HG03439 (cell line): Measurements from ENCODE around the gene GTF2B.
"Not testable (repeated sequence)": the region's sequence is repeated elsewhere in the genome, so short reads cannot be mapped to it uniquely, and the experiment has no call there.

Source experiments
- ATAC-seq: cut with Tn5 transposase; IDR thresholded peaks from one replicate; pipeline ENCODE4 v1.9.1; 2021; ENCODE audit warnings: mild to moderate bottlenecking, moderate library complexity; ENCODE audit not compliant: unreplicated experiment

The GTF2B gene

DNA sequence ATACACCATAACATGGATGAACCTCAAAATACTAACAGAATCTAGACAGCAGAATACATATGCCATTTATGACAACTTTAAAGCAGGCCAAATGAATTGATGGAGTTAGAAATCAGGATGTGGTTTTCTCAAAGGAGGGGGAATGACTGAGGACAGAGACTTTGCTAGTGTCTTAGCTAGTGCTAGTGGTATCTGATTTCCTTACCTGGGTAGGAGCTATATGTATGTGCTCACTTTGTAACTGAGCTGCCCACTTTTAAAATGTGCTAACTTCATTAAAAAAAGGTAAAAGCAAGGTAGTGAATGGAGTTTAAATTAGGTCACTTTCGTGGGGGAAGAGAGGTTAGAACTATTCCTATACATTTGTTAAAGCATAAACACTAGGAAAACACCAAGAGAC lies 2.6 kb downstream of the GTF2B start:
- ATAC-seq = no peak

- ATAC-seq = no peak
Measured at GRCh38 chr1:88885933-88886332, 5.4 kb downstream of the GTF2B start.

DNA sequence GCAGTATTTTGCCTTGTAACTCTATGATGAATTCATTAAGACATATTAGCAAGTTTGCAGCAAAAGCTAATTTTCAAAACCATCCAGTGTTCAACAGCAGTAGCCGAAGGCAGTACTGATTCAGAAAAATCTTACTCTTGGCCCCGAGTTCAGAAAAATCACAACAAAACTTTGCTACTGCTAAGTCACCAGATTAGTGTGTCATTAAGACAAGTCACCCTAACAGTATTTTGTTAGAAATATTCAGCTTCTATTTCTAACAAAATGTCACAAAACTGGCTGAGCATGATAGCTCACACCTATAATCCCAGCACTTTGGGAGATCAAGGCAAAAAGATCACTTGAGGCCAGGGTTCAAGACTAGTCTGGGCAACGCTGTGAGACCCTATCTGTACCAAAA lies 8.2 kb downstream of the GTF2B start:
- no peak for ATAC-seq

DNA sequence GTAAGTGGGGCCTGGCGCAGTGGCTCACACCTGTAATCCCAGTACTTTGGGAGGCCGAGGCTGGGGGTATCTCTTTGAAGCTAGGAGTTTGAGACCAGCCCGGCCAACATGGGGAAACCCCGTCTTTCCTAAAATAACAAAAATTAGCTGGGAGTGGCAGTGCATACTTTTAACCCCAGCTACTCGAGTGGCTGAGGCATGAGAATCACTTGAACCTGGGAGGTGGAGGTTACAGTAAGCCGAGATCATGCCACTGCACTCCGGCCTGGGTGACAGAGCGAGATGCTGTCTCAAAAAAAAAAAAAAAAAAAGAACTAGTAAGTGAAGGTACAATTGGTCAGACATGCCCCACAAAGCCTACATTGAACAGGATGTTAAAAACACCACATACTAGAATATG lies 10.7 kb downstream of the GTF2B start:
- ATAC-seq = not testable (repeated sequence)

DNA sequence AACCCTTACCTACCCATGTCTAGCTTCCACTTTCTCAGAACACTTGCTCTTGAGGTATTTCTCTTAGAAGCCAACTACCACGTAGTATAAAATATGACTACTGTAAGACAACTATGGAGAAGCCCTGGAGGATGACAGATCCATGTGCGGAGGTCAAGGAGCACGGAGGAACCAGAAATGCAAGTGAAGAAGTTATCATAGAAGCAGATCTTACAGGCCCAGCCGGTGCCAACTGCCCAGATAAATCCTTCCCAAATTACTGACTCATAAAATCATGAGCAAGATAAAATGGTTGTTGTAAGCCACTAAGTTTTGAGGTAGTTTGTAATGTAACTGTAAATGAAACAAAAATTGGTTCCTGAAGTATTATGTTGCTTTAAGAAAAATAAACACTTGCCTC lies 12.6 kb downstream of the GTF2B start:
- ATAC-seq = no peak

DNA sequence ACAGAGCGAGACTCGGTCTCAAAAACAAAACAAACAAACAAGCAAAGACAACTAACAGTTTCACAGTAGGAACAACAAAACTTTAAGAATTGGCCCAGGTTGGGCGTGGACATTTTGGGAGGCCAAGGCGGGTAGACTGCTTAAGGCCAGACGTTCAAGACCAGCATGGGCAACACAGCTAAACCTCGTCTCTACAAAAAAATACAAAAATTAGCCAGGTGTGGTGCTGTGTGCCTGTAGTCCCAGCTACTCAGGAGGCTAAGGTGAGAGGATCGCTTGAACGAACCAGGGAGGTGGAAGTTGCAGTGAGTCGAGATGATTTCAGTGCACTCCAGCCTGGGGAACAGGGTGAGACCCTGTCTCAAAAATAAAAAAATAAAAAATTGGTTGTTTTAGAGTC lies 13.5 kb downstream of the GTF2B start:
- no peak for ATAC-seq

- ATAC-seq = no peak
Measured at GRCh38 chr1:88877382-88877825, 14.0 kb downstream of the GTF2B start.

DNA sequence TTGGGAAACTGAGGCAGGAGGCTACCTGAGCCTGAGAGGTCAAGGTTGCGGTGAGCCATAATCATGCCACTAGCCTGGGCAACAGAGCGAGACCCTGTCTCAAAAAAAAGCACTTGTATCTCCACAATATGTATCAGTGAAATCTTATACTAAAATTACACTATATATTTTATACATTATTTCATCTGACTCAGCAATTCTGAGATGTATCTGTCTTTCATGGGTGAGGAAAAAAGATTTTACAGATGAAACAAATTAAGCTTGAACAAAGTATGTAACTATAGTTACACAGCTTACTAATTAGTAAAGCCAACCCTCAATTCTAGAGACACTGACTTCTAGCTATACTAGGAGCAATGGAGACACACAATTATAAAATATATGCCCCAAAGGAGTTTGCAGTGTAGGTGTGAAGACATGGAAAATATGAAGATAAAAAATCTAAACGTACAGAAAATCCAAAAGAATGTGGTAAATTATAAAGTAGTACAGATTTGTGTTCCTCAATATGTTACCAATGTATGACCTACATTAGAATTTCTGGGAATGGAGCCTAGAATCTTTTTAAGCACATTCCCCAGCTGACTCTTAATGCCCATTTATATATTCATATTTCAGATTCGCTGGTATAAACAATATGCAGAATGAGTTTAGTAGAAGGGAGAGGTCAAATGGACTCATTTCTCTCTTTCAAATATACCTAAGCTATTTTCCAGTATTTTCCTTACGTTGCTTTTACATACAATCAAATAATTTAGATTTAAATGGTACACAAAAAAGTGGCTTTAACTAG lies 14.6 kb downstream of the GTF2B start:
- no peak for ATAC-seq

DNA sequence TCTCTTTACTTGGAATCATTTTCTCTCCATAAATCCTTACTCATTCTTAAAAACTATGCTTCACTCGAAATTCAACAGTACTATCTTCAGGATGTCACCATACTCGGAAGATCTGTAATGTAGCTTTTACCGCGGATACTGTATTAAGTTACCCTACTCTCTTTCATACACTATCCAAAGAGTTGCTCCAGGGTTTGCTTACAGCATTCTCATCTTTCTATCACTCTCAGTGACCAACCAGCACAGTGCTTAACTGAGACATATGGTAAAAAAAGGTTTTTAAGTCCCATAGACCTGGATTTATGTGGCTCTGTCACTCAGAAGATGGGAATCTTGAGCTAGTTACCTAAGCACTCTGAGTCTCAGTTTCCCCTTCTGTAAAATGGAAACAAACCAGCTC lies 15.8 kb downstream of the GTF2B start:
- no peak for ATAC-seq

GRCh38 chr1:88873737-88874349 lies 17.5 kb downstream of the GTF2B start:
- no peak for ATAC-seq

DNA sequence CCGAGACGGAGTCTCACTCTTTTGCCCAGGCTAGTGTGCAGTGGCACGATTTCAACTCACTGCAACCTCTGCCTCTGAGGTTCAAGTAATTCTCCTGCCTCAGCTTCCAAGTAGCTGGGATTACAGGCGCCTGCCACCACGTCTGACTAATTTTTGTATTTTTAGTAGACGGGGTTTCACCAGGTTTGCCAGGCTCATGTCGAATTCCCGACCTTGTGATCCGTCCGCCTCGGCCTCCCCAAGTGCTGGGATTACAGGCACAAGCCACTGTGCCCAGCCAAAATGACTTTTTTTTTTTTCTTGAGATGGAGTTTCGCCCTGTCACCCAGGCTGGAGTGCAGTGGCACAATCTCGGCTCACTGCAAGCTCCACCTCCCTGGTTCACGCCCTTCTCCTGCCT lies 21.7 kb downstream of the GTF2B start:
- ATAC-seq = not testable (repeated sequence)

GRCh38 chr1:88867743-88868521 lies 23.4 kb downstream of the GTF2B start:
- no peak for ATAC-seq

DNA sequence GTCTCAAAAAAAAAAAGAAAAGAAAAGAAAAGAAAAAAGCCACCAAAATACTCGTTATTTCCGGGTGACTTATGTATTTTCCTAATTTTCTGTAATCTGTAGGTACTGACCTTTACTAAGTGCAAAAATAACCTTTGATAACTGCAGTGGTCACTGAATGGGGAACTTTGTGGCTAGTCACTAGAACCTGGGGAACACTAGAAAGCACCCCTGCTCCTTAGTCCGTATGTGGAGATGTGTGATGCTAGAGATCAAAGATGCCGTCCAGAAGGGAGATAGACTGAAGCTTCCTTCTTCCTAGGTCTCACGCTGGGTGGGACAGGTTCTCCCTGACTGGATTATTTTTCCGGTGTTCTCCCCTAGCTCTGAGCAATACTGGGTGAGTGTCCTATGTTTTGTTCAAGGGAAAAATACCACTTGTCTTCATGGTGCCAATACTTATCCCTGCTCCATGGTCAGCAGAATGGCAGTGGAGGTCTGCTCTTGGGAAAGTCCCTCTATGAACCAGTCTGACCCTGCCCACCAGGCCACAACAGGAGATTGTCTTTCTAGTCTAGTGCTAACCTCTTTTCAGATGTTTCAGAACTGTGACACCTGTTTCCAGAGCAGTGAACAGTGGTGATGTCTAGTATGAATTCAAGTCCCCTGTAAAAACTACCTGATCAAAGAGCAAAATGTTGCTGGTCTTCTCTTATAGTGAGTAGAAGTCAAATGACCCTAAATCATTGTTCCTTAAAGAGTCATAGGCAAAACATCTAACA lies 39.9 kb downstream of the GTF2B start:
- no peak for ATAC-seq

- ATAC-seq = no peak
Measured at GRCh38 chr1:88847643-88848042, 43.7 kb downstream of the GTF2B start.

DNA sequence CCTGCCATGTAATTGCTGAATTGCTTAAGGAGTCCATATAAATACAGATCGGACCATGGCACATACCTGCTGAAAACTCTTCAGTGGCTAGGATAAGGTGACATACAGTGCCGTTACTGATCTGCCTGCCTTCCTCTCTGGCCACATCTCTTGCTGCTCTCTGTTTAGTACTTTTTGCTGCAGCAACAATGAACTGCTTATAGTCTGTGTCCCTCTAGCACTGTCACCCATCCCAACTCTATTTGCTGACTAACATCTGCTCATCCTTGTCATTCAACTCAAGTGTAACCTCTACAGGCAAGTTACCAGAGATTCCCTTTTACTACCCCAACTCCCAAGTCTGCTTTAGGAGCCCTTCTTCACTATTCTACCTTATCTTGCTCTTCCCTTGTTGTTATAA lies 65.6 kb downstream of the GTF2B start:
- ATAC-seq = no peak

DNA sequence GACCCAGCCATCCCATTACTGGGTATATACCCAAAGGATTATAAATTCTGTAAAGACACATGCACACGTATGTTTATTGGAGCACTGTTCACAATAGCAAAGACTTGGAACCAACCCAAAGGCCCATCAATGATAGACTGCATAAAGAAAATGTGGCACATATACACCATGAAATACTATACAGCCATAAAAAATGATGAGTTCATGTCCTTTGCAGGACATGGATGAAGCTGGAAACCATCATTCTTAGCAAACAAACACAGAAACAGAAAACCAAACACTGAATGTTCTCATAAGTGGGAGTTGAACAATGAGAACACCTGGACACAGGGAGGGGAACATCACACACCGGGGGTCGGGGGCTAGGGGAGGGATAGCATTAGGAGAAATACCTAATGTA lies 71.7 kb downstream of the GTF2B start:
- ATAC-seq = not testable (repeated sequence)

DNA sequence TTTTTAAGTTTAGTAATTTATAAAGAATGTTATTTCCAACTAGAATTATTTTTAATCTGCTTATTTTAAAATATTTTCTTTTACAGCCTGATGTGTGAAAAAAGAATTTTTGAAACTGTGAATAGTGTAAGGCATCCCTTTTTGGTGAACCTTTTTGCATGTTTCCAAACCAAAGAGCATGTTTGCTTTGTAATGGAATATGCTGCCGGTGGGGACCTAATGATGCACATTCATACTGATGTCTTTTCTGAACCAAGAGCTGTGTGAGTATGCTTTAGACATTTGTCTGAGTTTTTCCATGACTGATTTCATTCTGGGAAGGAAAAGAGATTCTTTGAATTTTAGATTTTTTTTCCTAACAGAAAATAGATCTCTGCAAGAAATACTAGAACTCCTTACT lies 77.9 kb downstream of the GTF2B start:
- ATAC-seq = no peak

- no peak for ATAC-seq
Measured at GRCh38 chr1:88812366-88812765, 79.0 kb downstream of the GTF2B start.

DNA sequence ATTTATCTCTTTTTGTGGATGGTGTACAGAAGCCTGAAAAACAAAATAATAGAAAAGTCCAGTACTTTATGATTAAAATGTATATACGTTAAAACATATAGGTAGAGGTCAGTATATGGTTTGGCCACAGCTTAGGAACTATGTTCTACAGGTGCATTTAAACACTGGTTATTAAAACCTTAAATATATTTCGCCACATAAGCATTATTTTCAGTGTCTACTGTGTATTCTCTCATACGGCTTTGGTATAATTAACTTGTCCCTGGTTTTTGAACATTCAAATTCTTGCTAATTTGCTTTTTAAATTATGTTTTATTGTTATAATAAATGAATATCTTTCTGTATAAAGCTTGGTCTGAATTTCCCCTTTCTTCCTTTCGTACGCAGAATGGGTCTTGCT lies 87.9 kb downstream of the GTF2B start:
- ATAC-seq = no peak

DNA sequence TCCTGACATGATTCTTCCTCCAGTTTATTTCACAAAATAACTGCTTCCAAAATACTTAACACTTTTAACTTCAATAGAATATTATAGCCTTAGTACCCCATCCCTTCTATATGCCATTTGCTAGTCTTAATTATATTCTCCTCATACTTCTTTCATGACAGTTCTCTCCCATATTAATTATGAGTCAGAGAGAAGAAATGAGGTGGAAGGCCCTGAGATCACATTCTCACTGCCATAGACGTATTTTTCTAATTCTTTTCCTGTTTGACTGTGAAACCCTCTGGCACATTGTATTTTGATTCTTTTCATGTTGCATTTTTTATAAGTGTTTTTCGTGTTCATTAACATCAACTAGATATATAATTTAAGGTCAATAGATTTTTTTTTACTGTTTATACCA lies 88.4 kb downstream of the GTF2B start:
- ATAC-seq = no peak
